ENCODE data around the gene KIF1A.

DNA sequence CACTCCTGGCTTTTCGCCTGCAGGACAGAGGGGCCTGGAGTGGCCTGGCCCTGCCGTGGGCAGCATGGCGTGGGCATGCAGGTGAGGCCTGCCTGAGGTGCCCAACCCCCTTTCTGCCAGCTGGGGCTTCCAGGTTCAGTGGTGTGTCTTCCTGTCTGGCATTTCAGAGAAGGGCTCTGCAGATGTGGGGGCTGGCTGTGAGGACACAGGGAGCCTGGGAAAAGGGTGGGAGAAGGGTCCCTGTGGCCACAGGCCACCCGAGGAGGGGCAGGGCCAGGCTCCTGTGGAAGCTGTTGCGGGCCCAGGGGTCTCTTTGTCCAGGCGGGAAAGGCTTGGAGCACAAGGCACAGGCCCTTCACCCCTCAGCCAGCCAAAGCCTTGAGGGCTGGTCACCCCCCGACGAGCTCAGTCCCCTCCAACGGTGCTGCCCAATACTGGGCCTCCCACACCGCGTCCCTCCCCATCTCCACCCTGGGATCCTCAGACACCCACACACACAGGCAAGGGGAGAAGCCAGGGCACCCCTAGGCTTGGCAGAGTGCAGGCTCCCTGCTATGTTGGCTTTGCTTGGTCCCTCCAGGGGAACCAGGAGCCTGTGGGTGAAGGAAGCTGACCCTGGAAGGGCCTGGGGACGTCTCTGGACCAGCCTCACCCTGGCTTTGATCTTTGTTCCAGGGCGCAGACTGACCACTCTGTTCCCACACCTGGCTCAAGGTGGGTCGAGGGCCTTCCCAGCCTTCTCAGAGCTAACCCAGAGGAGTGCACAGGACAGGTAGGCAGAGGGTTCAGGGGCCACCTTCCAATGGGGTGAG is 132.1 kb downstream of the KIF1A start:
- no peak for TF ChIP-seq TAF1 (IDR thresholded peaks at IDR 0.05; ENCODE audit: borderline replicate concordance, low read depth, low read length)
- no peak for TF ChIP-seq IKZF1 (conservative IDR thresholded peaks at IDR 0.05)
- TF ChIP-seq CHD4 (IDR thresholded peaks at IDR 0.05), result no peak
- TF ChIP-seq EZH2 (IDR thresholded peaks at IDR 0.05; ENCODE audit: borderline replicate concordance, control insufficient read depth, low read depth, low read length), result no peak
- no peak for TF ChIP-seq POLR2AphosphoS2 (IDR thresholded peaks at IDR 0.05; ENCODE audit: low read depth, low read length)
- no peak for TF ChIP-seq CTCF (IDR thresholded peaks at IDR 0.05 in 2 of 3, conservative IDR thresholded peaks at IDR 0.05 in 1 of 3; ENCODE audit: control insufficient read depth in 2 of 3, extremely low read depth in 1 of 3, insufficient read depth in 1 of 3, low read depth in 3 of 3, low read length in 3 of 3)
- TF ChIP-seq SPI1 (IDR thresholded peaks at IDR 0.05; ENCODE audit: borderline replicate concordance, insufficient read depth, low read depth, low read length), result no peak
- no peak for TF ChIP-seq MEF2B (IDR thresholded peaks at IDR 0.05; ENCODE audit: partially characterized antibody, poor library complexity, severe bottlenecking)
- TF ChIP-seq POLR2AphosphoS5 (IDR thresholded peaks at IDR 0.05; ENCODE audit: low read length), result no peak
- TF ChIP-seq POLR2A (IDR thresholded peaks at IDR 0.05; ENCODE audit: low read depth, low read length), result no peak
- TF ChIP-seq ATF3 (IDR thresholded peaks at IDR 0.05; ENCODE audit: borderline replicate concordance, extremely low read depth, low read depth, low read length), result no peak
